ENCODE data around the gene VKORC1.

VKORC1 gene

GRCh38 chr16:31081428-31082351 is 12.9 kb downstream of the VKORC1 start:
- no peak for DNase-seq

GRCh38 chr16:31080756-31081419 is 13.7 kb downstream of the VKORC1 start:
- DNase-seq = no peak

- DNase-seq = no peak
These were observed 14.5 kb downstream of the VKORC1 start for GRCh38 chr16:31080035-31080629.

- no peak for DNase-seq
These were observed 15.2 kb downstream of the VKORC1 start for GRCh38 chr16:31079342-31079944.

GRCh38 chr16:31078597-31079341 is 15.8 kb downstream of the VKORC1 start:
- DNase-seq = no peak

- no peak for DNase-seq
These were observed 16.8 kb downstream of the VKORC1 start for GRCh38 chr16:31077592-31078396.

GRCh38 chr16:31077024-31077423 is 17.6 kb downstream of the VKORC1 start:
- no peak for DNase-seq

GRCh38 chr16:31076319-31076718 is 18.3 kb downstream of the VKORC1 start:
- DNase-seq = no peak

GRCh38 chr16:31074814-31075183 is 19.8 kb downstream of the VKORC1 start:
- no peak for DNase-seq

GRCh38 chr16:31073970-31074813 is 20.4 kb downstream of the VKORC1 start, which contains the start of the genes ZNF646 and ZNF668:
Gene ZNF646, plus strand, starts transcription at chr16:31074422. Its CDS starts 1,903 bp downstream, at chr16:31076325.
Gene ZNF668, minus strand, starts transcription at chr16:31074240. Its CDS starts 9,781 bp downstream, at chr16:31064459.
- peak; percentile 98 to 99 for DNase-seq

GRCh38 chr16:31073142-31073969 is 21.2 kb downstream of the VKORC1 start:
- DNase-seq = peak; percentile 77 to 88

GRCh38 chr16:31072540-31073141 is 22.0 kb downstream of the VKORC1 start:
- DNase-seq = peak in 1 of 2 donors; percentile 34

GRCh38 chr16:31071861-31072260 is 22.7 kb downstream of the VKORC1 start:
- no peak for DNase-seq

GRCh38 chr16:31067342-31067741 is 27.3 kb downstream of the VKORC1 start:
- DNase-seq = no peak

- no peak for DNase-seq
These were observed 29.6 kb downstream of the VKORC1 start for GRCh38 chr16:31064882-31065461.

- DNase-seq = peak in 1 of 2 donors; percentile 34
These were observed 30.6 kb downstream of the VKORC1 start for GRCh38 chr16:31063843-31064611.

GRCh38 chr16:31063495-31063842 is 31.1 kb downstream of the VKORC1 start:
- DNase-seq = peak in 1 of 2 donors; percentile 4
